ENCODE data around the gene TMC7.
A peak's percentile ranks its signal among the peaks of the same experiment; 100 is the strongest.

The TMC7 gene

DNA sequence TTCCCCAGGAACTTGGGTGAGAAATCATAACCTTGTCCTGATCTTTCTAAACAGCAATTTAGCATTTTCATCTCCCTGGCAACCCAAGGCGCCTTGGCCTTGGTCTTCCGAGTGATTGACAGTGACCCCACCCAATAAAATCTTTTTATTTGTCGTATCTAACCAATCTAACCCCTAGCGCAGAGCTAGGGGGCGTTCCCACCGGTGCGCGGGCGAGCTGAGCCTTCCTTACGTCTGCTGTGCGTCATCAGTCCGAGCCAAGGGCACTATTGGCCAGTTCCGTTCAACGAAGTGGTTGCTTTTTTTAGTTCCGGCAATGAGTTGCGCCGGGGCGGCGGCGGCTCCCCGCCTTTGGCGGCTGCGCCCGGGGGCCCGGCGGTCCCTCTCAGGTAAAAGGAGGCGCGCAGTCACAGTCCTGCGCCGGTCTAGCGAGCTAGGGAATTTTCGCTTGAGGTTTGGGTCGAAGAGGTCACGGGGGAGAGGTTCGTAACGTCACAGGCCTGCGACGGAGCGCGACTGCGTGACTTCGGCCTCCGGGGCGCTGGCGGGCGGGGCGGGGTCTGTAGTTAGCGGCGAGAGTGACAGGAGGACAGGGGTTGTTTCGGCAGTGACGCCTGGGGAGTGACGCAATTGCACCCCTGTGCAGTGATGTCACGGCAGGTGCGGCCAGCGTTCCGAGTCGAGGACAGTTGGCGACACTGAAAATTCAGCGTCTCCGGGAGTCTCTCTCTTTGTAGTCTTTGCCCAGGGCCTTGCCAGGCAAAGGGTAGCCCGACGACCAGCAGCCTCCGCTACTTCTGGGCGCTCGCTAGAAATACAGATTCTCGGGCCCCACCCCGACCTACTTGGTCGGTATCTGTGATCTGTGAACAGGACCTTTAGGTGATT, 83.9 kb downstream of the TMC7 start, which contains the start of gene COQ7:
TSS of gene COQ7 (plus strand) at position 266 of the 888 bp plus-strand sequence. CDS start at position 317, 51 bp downstream.
- peak within 1 kb of the TSS; percentile 98 for H3K9ac ChIP-seq
- H3K36me3 ChIP-seq, result peaks cover 12% of the 10 kb centered on the region
- peak within 1 kb of the TSS; percentile 73 for H3K4me2 ChIP-seq

DNA sequence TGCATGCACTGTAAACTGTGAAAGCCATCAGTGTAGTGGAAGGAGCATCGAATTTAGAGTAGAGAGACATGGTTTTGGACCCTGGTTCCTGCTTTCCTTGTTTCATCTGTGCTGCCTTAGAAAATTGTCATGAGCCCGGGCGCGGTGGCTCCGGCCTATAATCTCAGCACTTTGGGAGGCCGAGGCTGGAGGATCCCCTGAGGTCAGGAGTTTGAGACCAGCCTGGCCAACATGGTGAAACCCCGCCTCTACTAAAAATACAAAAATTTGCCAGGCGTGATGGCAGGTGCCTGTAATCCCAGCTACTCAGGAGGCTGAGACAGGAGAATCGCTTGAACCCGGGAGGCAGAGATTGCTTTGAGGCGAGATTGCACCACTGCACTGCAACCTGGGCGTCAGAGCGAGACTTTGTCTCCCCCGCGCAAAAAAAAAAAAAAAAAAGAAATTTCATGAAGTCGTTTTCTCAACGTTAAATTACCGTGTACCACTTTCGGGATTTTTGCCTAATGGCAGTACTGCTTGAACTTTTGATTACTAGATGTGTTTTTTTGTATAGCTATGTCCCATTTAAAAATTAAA, 84.6 kb downstream of the TMC7 start:
- Histone ChIP-seq H3K27me3 (no peaks in the 10 kb centered on the region), H3K36me3 (peaks cover 16% of the 10 kb centered on the region), H4K20me1 (no peaks in the 10 kb centered on the region), H3K9me3 (no peaks in the 10 kb centered on the region), H3K4me1 (peaks cover 27% of the 10 kb centered on the region), H3K4me3 (peak overlapping the region; percentile 80), H3K27ac (peak overlapping the region; percentile 99), H3K9ac (peak overlapping the region; percentile 98), H3K4me2 (peak overlapping the region; percentile 73)
- TF ChIP-seq Cebpa-rat (IDR thresholded peaks at IDR 0.05), result no peak

More for the DNA sequence above, 83.9 kb downstream of the TMC7 start, which contains the start of gene COQ7:
- peak within 1 kb of the TSS; percentile 80 for H3K4me3 ChIP-seq
- H3K9me3 ChIP-seq, result no peaks in the 10 kb centered on the region
- peak within 1 kb of the TSS; percentile 99 for H3K27ac ChIP-seq
- peak; percentile 87 for TF ChIP-seq Cebpa-rat (IDR thresholded peaks at IDR 0.05)
- no peaks in the 10 kb centered on the region for H3K27me3 ChIP-seq
- H3K4me1 ChIP-seq, result peaks cover 20% of the 10 kb centered on the region
- no peaks in the 10 kb centered on the region for H4K20me1 ChIP-seq

- TF ChIP-seq Cebpa-rat (IDR thresholded peaks at IDR 0.05), result no peak
- peaks cover 43% of the 10 kb centered on the region for H3K4me1 ChIP-seq
- H3K36me3 ChIP-seq, result peaks cover 36% of the 10 kb centered on the region
- peak overlapping the region; percentile 66 for H3K27ac ChIP-seq
- H3K9ac ChIP-seq, result no peak overlapping the region
- H3K9me3 ChIP-seq, result no peaks in the 10 kb centered on the region
- no peaks in the 10 kb centered on the region for H3K27me3 ChIP-seq
- no peak overlapping the region for H3K4me3 ChIP-seq
- H3K4me2 ChIP-seq, result peak overlapping the region; percentile 50
- no peaks in the 10 kb centered on the region for H4K20me1 ChIP-seq
These were observed 88.4 kb downstream of the TMC7 start for GRCh38 chr16:19071811-19072777.

GRCh38 chr16:19073344-19073743, 89.6 kb downstream of the TMC7 start:
- H4K20me1 ChIP-seq, result no peaks in the 10 kb centered on the region
- H3K9me3 ChIP-seq, result no peaks in the 10 kb centered on the region
- peak overlapping the region; percentile 50 for H3K4me2 ChIP-seq
- peaks cover 40% of the 10 kb centered on the region for H3K4me1 ChIP-seq
- H3K27ac ChIP-seq, result peak overlapping the region; percentile 66
- H3K27me3 ChIP-seq, result no peaks in the 10 kb centered on the region
- peaks cover 47% of the 10 kb centered on the region for H3K36me3 ChIP-seq
- peak; percentile 87 for TF ChIP-seq Cebpa-rat (IDR thresholded peaks at IDR 0.05)
- no peak overlapping the region for H3K9ac ChIP-seq
- no peak overlapping the region for H3K4me3 ChIP-seq

DNA sequence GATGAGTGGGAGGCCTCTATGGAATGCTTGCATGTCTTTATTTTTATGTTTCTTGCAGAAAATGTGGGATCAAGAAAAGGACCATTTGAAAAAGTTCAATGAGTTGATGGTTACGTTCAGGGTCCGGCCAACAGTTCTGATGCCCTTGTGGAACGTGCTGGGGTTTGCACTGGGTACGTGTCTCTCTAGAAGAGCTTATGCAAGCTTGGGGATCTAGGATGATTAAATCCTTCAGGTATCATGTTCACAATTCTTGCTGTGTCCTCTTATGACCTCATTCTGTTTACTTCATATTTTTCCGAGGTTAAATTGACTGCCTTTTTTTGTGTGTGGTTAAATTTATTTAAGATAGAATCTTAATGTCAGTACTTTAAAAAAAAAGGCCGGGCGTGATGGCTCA, 90.1 kb downstream of the TMC7 start:
- H3K27ac ChIP-seq, result peak overlapping the region; percentile 63
- no peak overlapping the region for H3K4me3 ChIP-seq
- peak overlapping the region; percentile 50 for H3K4me2 ChIP-seq
- peaks cover 35% of the 10 kb centered on the region for H3K4me1 ChIP-seq
- H4K20me1 ChIP-seq, result no peaks in the 10 kb centered on the region
- no peaks in the 10 kb centered on the region for H3K27me3 ChIP-seq
- H3K36me3 ChIP-seq, result peaks cover 53% of the 10 kb centered on the region
- H3K9ac ChIP-seq, result no peak overlapping the region
- no peaks in the 10 kb centered on the region for H3K9me3 ChIP-seq
- TF ChIP-seq Cebpa-rat (IDR thresholded peaks at IDR 0.05), result no peak

DNA sequence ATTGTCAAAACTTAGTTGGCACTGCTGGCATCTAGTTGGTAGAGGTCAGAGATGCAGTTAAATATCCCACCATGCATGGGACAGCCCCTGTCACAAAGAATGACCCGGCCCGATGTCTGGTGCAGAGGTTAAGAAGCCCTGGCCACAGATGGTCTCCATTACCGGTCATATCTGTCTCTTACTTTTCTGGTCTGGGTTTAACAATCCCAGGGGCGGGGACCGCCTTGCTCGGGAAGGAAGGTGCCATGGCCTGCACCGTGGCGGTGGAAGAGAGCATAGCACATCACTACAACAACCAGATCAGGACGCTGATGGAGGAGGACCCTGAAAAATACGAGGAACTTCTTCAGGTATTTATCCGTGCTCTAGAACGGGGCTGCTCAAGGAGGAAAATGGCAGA, 91.8 kb downstream of the TMC7 start:
- H3K4me2 ChIP-seq, result no peak overlapping the region
- H3K4me1 ChIP-seq, result peaks cover 27% of the 10 kb centered on the region
- H3K4me3 ChIP-seq, result no peak overlapping the region
- H4K20me1 ChIP-seq, result no peaks in the 10 kb centered on the region
- no peaks in the 10 kb centered on the region for H3K27me3 ChIP-seq
- H3K9me3 ChIP-seq, result no peaks in the 10 kb centered on the region
- no peak overlapping the region for H3K9ac ChIP-seq
- H3K27ac ChIP-seq, result no peak overlapping the region
- peaks cover 61% of the 10 kb centered on the region for H3K36me3 ChIP-seq
- no peak for TF ChIP-seq Cebpa-rat (IDR thresholded peaks at IDR 0.05)

GRCh38 chr16:19077879-19078278, 94.1 kb downstream of the TMC7 start:
- Histone ChIP-seq H3K27ac (no peak overlapping the region), H3K4me3 (no peak overlapping the region), H3K9me3 (peaks cover 9% of the 10 kb centered on the region; the same call in 1 of the 2 replicates), H4K20me1 (no peaks in the 10 kb centered on the region), H3K4me2 (no peak overlapping the region), H3K27me3 (no peaks in the 10 kb centered on the region), H3K4me1 (peaks cover 20% of the 10 kb centered on the region), H3K9ac (no peak overlapping the region), H3K36me3 (peaks cover 57% of the 10 kb centered on the region)
- TF ChIP-seq Cebpa-rat (IDR thresholded peaks at IDR 0.05), result no peak

DNA sequence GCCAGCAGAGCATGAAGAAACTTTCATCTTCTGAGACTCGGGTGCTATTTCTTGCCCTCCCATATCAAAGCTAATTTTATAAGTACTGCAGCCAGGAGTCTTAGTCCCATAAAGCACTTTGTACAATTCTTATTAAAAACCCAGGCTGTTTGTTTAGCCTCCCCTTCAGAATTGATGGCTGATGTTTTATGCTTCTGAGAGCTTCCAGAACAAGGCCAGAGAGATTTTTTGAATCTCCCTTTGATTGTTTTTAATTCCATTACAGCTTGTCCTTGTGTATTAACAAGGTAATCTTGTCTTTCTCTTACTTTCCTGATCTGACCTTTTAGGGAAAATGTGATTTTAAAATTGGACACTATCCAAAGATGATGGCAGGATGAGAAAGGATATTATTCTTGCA, 99.9 kb downstream of the TMC7 start:
- Histone ChIP-seq H3K9me3 (peaks cover 9% of the 10 kb centered on the region; the same call in 1 of the 2 replicates), H3K4me1 (peaks cover 28% of the 10 kb centered on the region), H3K4me2 (peak overlapping the region; percentile 39), H3K27ac (no peak overlapping the region), H4K20me1 (no peaks in the 10 kb centered on the region), H3K4me3 (no peak overlapping the region), H3K36me3 (peaks cover 21% of the 10 kb centered on the region), H3K27me3 (peaks cover 6% of the 10 kb centered on the region; the same call in 1 of the 2 replicates), H3K9ac (no peak overlapping the region)
- TF ChIP-seq Cebpa-rat (IDR thresholded peaks at IDR 0.05), result no peak

DNA sequence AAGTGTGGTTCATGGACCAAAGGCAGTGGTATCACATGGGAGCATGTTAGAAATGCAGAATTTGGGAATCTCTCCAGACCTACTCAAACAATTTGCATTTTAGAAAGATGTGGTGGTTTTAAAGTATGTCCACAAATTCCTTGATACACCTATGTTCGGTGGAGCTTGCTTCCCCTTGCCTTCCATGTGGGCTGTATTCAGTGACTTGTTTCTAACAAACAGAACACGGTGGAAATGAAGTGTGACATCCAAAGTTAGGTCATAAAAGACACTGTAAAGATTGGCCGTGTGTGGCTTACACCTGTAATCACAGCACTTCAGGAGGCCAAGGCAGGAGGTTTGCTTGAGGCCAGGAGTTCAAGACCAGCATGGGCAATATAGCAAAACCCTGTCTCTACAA, 100.4 kb downstream of the TMC7 start:
- H4K20me1 ChIP-seq, result no peaks in the 10 kb centered on the region
- TF ChIP-seq Cebpa-rat (IDR thresholded peaks at IDR 0.05), result no peak
- H3K4me3 ChIP-seq, result no peak overlapping the region
- H3K27me3 ChIP-seq, result peaks cover 6% of the 10 kb centered on the region; the same call in 1 of the 2 replicates
- peak overlapping the region; percentile 39 for H3K4me2 ChIP-seq
- peaks cover 17% of the 10 kb centered on the region for H3K36me3 ChIP-seq
- peaks cover 9% of the 10 kb centered on the region; the same call in 1 of the 2 replicates for H3K9me3 ChIP-seq
- no peak overlapping the region for H3K27ac ChIP-seq
- no peak overlapping the region for H3K9ac ChIP-seq
- H3K4me1 ChIP-seq, result peaks cover 28% of the 10 kb centered on the region

All from BLaER1 (cell line).